ENCODE data around the gene CCDC150. TPM values are rescaled to one million over a fixed set of nuclear protein-coding genes. Genes with fewer than 3 reads are reported as not detected.

The CCDC150 gene
- total and polyA plus RNA-seq, 9 of the 15 experiments (the other 6 are each of a cell fraction or from before 2014, with no cell fraction given), result 4.4 to 23.1 (median 11.3) TPM

DNA sequence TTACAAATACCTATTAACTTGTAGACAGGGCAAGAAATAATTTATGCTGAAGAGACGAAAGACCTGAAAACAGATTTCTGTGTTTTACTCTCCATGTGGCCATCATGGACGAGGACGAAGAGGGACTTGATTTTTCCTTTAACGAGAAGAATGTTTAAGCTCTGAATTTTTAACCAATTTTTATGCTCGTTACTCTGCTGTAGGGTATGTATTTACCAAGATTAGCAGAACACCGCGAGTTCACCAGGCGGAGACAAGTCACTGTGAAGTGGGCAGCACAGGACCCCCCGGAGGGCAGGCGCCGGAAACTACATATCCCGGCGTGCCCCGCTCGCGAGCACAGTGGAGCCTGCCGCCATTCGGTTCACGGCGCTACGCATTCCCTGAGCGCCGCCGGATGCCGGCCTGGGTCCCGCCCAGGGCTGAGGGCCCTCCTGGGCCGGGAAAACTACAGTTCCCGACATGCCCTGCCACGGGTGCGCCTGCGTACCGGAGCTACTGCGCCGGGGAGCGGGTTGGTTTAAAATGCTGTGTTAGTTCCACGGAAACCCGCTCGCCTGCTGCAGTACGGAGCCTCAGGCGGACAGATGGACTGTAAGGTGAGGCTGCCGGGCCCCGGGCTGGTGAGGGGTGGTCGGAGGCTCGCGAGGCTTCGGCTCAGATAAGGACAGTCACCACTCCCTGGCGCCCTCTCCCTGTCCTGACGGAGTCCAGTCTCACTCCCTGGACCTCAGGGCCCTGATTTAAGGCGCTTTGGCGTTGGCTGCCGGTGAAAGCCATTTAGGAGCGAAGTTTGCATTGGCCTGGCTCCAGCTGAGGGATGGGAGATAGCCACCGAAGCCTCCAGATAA, at the start of gene CCDC150 (continued):
- no peak for TF ChIP-seq SRSF1 (IDR thresholded peaks at IDR 0.05; ENCODE audit: low read depth, low read length)
- no peak for TF ChIP-seq XRCC4 (IDR thresholded peaks at IDR 0.05; ENCODE audit: extremely low read depth, insufficient read depth, insufficient read length)
- TF ChIP-seq, protein P1, sequence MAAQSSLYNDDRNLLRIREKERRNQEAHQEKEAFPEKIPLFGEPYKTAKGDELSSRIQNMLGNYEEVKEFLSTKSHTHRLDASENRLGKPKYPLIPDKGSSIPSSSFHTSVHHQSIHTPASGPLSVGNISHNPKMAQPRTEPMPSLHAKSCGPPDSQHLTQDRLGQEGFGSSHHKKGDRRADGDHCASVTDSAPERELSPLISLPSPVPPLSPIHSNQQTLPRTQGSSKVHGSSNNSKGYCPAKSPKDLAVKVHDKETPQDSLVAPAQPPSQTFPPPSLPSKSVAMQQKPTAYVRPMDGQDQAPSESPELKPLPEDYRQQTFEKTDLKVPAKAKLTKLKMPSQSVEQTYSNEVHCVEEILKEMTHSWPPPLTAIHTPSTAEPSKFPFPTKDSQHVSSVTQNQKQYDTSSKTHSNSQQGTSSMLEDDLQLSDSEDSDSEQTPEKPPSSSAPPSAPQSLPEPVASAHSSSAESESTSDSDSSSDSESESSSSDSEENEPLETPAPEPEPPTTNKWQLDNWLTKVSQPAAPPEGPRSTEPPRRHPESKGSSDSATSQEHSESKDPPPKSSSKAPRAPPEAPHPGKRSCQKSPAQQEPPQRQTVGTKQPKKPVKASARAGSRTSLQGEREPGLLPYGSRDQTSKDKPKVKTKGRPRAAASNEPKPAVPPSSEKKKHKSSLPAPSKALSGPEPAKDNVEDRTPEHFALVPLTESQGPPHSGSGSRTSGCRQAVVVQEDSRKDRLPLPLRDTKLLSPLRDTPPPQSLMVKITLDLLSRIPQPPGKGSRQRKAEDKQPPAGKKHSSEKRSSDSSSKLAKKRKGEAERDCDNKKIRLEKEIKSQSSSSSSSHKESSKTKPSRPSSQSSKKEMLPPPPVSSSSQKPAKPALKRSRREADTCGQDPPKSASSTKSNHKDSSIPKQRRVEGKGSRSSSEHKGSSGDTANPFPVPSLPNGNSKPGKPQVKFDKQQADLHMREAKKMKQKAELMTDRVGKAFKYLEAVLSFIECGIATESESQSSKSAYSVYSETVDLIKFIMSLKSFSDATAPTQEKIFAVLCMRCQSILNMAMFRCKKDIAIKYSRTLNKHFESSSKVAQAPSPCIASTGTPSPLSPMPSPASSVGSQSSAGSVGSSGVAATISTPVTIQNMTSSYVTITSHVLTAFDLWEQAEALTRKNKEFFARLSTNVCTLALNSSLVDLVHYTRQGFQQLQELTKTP (IDR thresholded peaks at IDR 0.05; ENCODE audit: low read depth in 1 of 2, partially characterized antibody in 2 of 2), result peak in 1 of 2 experiments; percentile 90
- TF ChIP-seq CGGBP1 (CRISPR knock-in tag; IDR thresholded peaks at IDR 0.05), result no peak
- peak; percentile 61 for TF ChIP-seq KDM5B (IDR thresholded peaks at IDR 0.05; ENCODE audit: insufficient replicate concordance, low read depth, low read length)
- peak; percentile 80 for TF ChIP-seq NFIC (IDR thresholded peaks at IDR 0.05)
- peak; percentile 44; the same call in 1 of the 2 replicates for TF ChIP-seq TOE1 (IDR thresholded peaks at IDR 0.05; ENCODE audit: borderline replicate concordance)
- no peak for TF ChIP-seq TOE1 (CRISPR knock-in tag; IDR thresholded peaks at IDR 0.05; ENCODE audit: borderline replicate concordance, low read depth)
- no peak for TF ChIP-seq KAT7 (CRISPR knock-in tag; IDR thresholded peaks at IDR 0.05; ENCODE audit: borderline replicate concordance)
- TF ChIP-seq RBM22 (IDR thresholded peaks at IDR 0.05; ENCODE audit: low read depth, low read length, poor library complexity, severe bottlenecking), result no peak
- TF ChIP-seq, protein P2, sequence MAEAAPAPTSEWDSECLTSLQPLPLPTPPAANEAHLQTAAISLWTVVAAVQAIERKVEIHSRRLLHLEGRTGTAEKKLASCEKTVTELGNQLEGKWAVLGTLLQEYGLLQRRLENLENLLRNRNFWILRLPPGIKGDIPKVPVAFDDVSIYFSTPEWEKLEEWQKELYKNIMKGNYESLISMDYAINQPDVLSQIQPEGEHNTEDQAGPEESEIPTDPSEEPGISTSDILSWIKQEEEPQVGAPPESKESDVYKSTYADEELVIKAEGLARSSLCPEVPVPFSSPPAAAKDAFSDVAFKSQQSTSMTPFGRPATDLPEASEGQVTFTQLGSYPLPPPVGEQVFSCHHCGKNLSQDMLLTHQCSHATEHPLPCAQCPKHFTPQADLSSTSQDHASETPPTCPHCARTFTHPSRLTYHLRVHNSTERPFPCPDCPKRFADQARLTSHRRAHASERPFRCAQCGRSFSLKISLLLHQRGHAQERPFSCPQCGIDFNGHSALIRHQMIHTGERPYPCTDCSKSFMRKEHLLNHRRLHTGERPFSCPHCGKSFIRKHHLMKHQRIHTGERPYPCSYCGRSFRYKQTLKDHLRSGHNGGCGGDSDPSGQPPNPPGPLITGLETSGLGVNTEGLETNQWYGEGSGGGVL (CRISPR knock-in tag; IDR thresholded peaks at IDR 0.05), result no peak
- TF ChIP-seq NCOA1 (IDR thresholded peaks at IDR 0.05; ENCODE audit: low read depth), result no peak
- TF ChIP-seq CREBBP (IDR thresholded peaks at IDR 0.05; ENCODE audit: low read depth, low read length), result no peak
- TF ChIP-seq, protein P3, sequence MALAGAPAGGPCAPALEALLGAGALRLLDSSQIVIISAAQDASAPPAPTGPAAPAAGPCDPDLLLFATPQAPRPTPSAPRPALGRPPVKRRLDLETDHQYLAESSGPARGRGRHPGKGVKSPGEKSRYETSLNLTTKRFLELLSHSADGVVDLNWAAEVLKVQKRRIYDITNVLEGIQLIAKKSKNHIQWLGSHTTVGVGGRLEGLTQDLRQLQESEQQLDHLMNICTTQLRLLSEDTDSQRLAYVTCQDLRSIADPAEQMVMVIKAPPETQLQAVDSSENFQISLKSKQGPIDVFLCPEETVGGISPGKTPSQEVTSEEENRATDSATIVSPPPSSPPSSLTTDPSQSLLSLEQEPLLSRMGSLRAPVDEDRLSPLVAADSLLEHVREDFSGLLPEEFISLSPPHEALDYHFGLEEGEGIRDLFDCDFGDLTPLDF (CRISPR knock-in tag; IDR thresholded peaks at IDR 0.05), result peak; percentile 51; the same call in 1 of the 2 replicates
- TF ChIP-seq NONO (IDR thresholded peaks at IDR 0.05; ENCODE audit: low read depth in 2 of 2, low read length in 1 of 2), result no peak
- TF ChIP-seq ZNF696 (CRISPR knock-in tag; conservative IDR thresholded peaks at IDR 0.05), result no peak
- no peak for TF ChIP-seq DEAF1 (CRISPR knock-in tag; IDR thresholded peaks at IDR 0.05)

Measured in K562 (cell line).